CD4-positive, alpha-beta T cell (primary cell): ENCODE results near the gene FBXW2. TPM values are rescaled to one million over a fixed set of nuclear protein-coding genes. Genes with fewer than 3 reads are reported as not detected.

ENCODE experiments used
- ATAC-seq: fragments of 200-7000 bp; cut with Tn5 transposase; one replicate; pipeline ENCODE4 v1.10.0; 2022; ENCODE audit warnings: mild to moderate bottlenecking; ENCODE audit not compliant: poor library complexity
- CTCF ChIA-PET: fragments of 350-600 bp; sonication (Branson Sonifier 250); formaldehyde crosslinking; loops from one replicate; lab custom pipeline; 2021; ENCODE audit warnings: antibody characterized with exemption, inconsistent platforms; lab: Charles Lee
- POLR2A ChIA-PET: fragments of 350-600 bp; sonication (Branson Sonifier 250); formaldehyde crosslinking; loops from one replicate; lab custom pipeline; 2021; ENCODE audit warnings: antibody characterized with exemption, inconsistent platforms; lab: Charles Lee
- DNase-seq, 14 experiments: peaks; one replicate each; pipeline ENCODE4 v3.0.0-alpha.2; 2013 to 2020; ENCODE audit warnings: mixed read lengths in 2 of 14
- H3K27ac ChIP-seq, 2 donors: one replicate each; pipeline versions ENCODE4 v1.5.1 to v1.7.0; 2013; ENCODE audit warnings: low read length in 2 of 2, low read depth in 1 of 2, mild to moderate bottlenecking in 1 of 2
- H3K27me3 ChIP-seq, 2 experiments: 1 replicate in 1 of 2; 2 replicates in 1 of 2; pipeline versions ENCODE4 v1.6.1 to v1.7.0; 2013; ENCODE audit warnings: low read length in 2 of 2, control low read depth in 1 of 2, mild to moderate bottlenecking in 1 of 2, moderate library complexity in 1 of 2; ENCODE audit not compliant: insufficient read depth in 2 of 2, control insufficient read depth in 1 of 2
- H3K36me3 ChIP-seq: one replicate; pipeline ENCODE4 v1.6.1; 2013; ENCODE audit warnings: low read length, control low read depth; ENCODE audit not compliant: insufficient read depth
- H3K4me1 ChIP-seq: one replicate; pipeline ENCODE4 v1.6.1; 2013; ENCODE audit warnings: low read length, control low read depth; ENCODE audit not compliant: insufficient read depth
- H3K4me3 ChIP-seq: one replicate; pipeline ENCODE4 v1.5.1; 2013; ENCODE audit warnings: mild to moderate bottlenecking, low read length, moderate library complexity
- H3K9me3 ChIP-seq, 2 experiments: 1 replicate in 1 of 2; 2 replicates in 1 of 2; pipeline versions ENCODE4 v1.6.1 to v1.7.0; 2013; ENCODE audit warnings: low read length in 2 of 2, mild to moderate bottlenecking in 2 of 2, control low read depth in 1 of 2, moderate library complexity in 1 of 2; ENCODE audit not compliant: control insufficient read depth in 1 of 2, insufficient read depth in 1 of 2
- H3K27ac Mint-ChIP-seq: one replicate; pipeline ENCODE4 v1.8.0; 2020; ENCODE audit warnings: mixed read lengths
- H3K27me3 Mint-ChIP-seq: one replicate; pipeline ENCODE4 v1.8.0; 2021; ENCODE audit warnings: mixed read lengths
- H3K36me3 Mint-ChIP-seq: one replicate; pipeline ENCODE4 v1.8.0; 2021; ENCODE audit warnings: low read depth, mixed read lengths
- H3K4me1 Mint-ChIP-seq: one replicate; pipeline ENCODE4 v1.8.0; 2021; ENCODE audit warnings: low read depth, mixed read lengths
- H3K4me3 Mint-ChIP-seq: one replicate; pipeline ENCODE4 v1.8.0; 2020; ENCODE audit warnings: mild to moderate bottlenecking, mixed read lengths
- H3K9me3 Mint-ChIP-seq: one replicate; pipeline ENCODE4 v1.8.0; 2020; ENCODE audit warnings: mixed read lengths
- intact Hi-C, 2 experiments: fragments of 100-400 bp; cut with DNase I in 1 of 2; cut with micrococcal nuclease in 1 of 2; formaldehyde crosslinking; loops; one replicate each; pipeline versions ENCODE4 v1.15.1 to v1.9.0; 2023 to 2025; cut with DNase I, micrococcal nuclease
- total RNA-seq, 174 experiments: library from RNA in 2 of 174; stranded (reverse) in 2 of 174; gene quantifications; one replicate each; pipeline ENCODE4 v1.2.3 and lab custom pipeline; 2021 to 2026
- TF ChIP-seq, protein P1 (sequence below): fragments of 200-600 bp; IDR thresholded peaks from one replicate; pipeline ENCODE4 v1.8.0; 2022; ENCODE audit warnings: antibody characterized with exemption, mild to moderate bottlenecking

Gene FBXW2
- total RNA-seq, 2 experiments from 2014 or later = 58.7 to 64.7 TPM

DNA sequence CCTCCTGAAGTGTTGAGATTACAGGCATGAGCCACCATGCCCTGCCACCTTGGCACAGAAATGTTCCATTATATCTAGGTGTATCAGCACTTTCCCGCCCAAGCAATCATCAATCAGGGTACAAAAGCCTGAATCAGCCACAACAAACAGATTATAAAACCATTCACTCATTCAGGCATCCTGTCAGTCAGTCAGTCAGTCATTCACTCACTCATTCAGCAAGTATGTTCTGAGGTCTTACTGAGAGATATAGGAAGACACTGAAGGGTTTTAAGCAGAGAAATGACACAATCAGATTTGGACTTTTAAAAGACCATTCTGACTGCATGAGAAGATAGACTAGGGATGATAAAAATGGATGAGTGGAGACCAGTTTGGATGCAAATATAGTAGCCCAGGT, 36.4 kb upstream of the FBXW2 start:
- no peak for DNase-seq
- Mint-ChIP-seq H3K27me3 (no peaks in the 10 kb centered on the region), H3K4me1 (no peaks in the 10 kb centered on the region), H3K27ac (no peak overlapping the region), H3K9me3 (no peaks in the 10 kb centered on the region), H3K4me3 (no peak overlapping the region), H3K36me3 (peaks cover 83% of the 10 kb centered on the region)
- POLR2A ChIA-PET = interaction anchor here (1.4 kb wide), 1 partner anchor 13 kb away, joined by 3 read pairs; the partner anchor contains the start of gene PSMD5
- ATAC-seq = no peak
- intact Hi-C loops = no loop called here
- no peaks in the 10 kb centered on the region for H3K27me3 ChIP-seq
- H3K9me3 ChIP-seq = no peaks in the 10 kb centered on the region
- H3K4me3 ChIP-seq = no peak overlapping the region
- CTCF ChIA-PET = no interaction called here
- no peak overlapping the region for H3K27ac ChIP-seq
- TF ChIP-seq, protein P1, sequence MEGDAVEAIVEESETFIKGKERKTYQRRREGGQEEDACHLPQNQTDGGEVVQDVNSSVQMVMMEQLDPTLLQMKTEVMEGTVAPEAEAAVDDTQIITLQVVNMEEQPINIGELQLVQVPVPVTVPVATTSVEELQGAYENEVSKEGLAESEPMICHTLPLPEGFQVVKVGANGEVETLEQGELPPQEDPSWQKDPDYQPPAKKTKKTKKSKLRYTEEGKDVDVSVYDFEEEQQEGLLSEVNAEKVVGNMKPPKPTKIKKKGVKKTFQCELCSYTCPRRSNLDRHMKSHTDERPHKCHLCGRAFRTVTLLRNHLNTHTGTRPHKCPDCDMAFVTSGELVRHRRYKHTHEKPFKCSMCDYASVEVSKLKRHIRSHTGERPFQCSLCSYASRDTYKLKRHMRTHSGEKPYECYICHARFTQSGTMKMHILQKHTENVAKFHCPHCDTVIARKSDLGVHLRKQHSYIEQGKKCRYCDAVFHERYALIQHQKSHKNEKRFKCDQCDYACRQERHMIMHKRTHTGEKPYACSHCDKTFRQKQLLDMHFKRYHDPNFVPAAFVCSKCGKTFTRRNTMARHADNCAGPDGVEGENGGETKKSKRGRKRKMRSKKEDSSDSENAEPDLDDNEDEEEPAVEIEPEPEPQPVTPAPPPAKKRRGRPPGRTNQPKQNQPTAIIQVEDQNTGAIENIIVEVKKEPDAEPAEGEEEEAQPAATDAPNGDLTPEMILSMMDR = no peak
- H3K4me1 ChIP-seq = no peaks in the 10 kb centered on the region
- H3K36me3 ChIP-seq = peaks cover 55% of the 10 kb centered on the region

DNA sequence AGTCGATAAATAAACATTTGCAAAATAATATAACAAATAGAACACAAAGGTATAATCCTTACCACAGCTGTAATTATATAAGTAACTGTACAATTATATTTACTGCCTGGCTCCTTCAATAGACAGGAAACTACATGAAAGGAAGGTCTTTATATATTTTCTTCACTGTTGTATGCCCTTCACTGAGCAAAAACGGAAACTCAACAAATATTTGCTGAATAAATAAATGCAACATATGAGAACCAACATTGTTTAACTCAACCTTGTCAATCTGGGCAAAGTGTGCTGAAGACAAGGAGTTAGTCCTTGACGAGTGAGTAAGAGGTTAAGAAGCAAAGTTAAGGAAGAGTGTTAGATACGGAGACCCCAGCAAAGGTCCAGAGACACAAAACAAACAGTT, 26.9 kb upstream of the FBXW2 start:
- H3K36me3 Mint-ChIP-seq = peaks cover 95% of the 10 kb centered on the region
- Histone ChIP-seq H3K36me3 (peaks cover 54% of the 10 kb centered on the region), H3K9me3 (no peaks in the 10 kb centered on the region), H3K27me3 (no peaks in the 10 kb centered on the region), H3K4me3 (no peak overlapping the region), H3K4me1 (no peaks in the 10 kb centered on the region), H3K27ac (no peak overlapping the region)
- TF ChIP-seq, protein P1 = no peak
- no peak overlapping the region for H3K27ac Mint-ChIP-seq
- ChIA-PET CTCF (interaction anchor here (1.0 kb wide), 1 partner anchor 20 kb away, joined by 3 read pairs; no protein-coding TSS in a partner anchor), POLR2A (no interaction called here)
- DNase-seq (no peak), ATAC-seq (no peak)
- H3K9me3 Mint-ChIP-seq = no peaks in the 10 kb centered on the region
- H3K4me3 Mint-ChIP-seq = no peak overlapping the region
- intact Hi-C loops = no loop called here
- H3K27me3 Mint-ChIP-seq = no peaks in the 10 kb centered on the region
- no peaks in the 10 kb centered on the region for H3K4me1 Mint-ChIP-seq

DNA sequence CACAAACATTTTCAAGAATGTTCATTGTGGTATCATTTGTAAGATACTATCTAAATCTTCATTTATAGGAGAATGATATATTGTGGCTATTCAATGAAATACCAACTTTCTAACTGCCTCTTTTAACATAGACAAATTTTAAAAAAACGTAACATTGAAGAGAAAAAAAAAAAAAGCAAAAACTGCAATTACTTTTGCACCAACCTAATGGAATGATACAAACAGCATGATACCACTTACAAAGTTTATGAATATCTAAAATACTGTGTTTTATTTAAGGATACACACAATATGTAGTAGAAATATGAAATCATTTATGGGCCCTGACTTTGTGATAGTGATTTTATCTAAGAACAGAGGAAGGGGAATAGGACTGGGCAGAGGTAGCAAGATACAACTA, 25.4 kb upstream of the FBXW2 start:
- no peak overlapping the region for H3K4me3 ChIP-seq
- Mint-ChIP-seq H3K9me3 (no peaks in the 10 kb centered on the region), H3K4me1 (no peaks in the 10 kb centered on the region), H3K27ac (no peak overlapping the region), H3K4me3 (no peak overlapping the region), H3K36me3 (peaks cover 86% of the 10 kb centered on the region), H3K27me3 (no peaks in the 10 kb centered on the region)
- DNase-seq (no peak), ATAC-seq (no peak)
- POLR2A ChIA-PET = no interaction called here
- peaks cover 42% of the 10 kb centered on the region for H3K36me3 ChIP-seq
- no peaks in the 10 kb centered on the region for H3K9me3 ChIP-seq
- CTCF ChIA-PET = no interaction called here
- TF ChIP-seq, protein P1 = no peak
- H3K27ac ChIP-seq = no peak overlapping the region
- no peaks in the 10 kb centered on the region for H3K27me3 ChIP-seq
- no peaks in the 10 kb centered on the region for H3K4me1 ChIP-seq
- intact Hi-C loops = no loop called here
